A549 (cell line): Measurements from ENCODE around the gene TNC. TPM values are rescaled to one million over a fixed set of nuclear protein-coding genes. Genes with fewer than 3 reads are reported as not detected.

Experiments used
- ATAC-seq, 2 experiments: fragments of 200-7000 bp in 1 of 2; fragments of >200 bp in 1 of 2; cut with Nextera tagmentation in 1 of 2; cut with Tn5 transposase in 1 of 2; 3 replicates each; pipeline versions ENCODE4 v1.8.0 to v1.9.1; 2018 to 2020; ENCODE audit warnings: mild to moderate bottlenecking in 1 of 2, moderate library complexity in 1 of 2
- CTCF ChIA-PET: fragments of 300-600 bp; sonication (Branson Sonifier 250); formaldehyde crosslinking; extraction: SDS; loops from one replicate; lab custom pipeline; 2021; ENCODE audit warnings: antibody characterized with exemption, inconsistent platforms; lab: Yijun Ruan, JAX
- POLR2A ChIA-PET: fragments of 350-600 bp; formaldehyde crosslinking; extraction: SDS; loops from one replicate; lab custom pipeline; 2021; ENCODE audit warnings: antibody characterized with exemption, inconsistent platforms; lab: Yijun Ruan, JAX
- DNase-seq, 2 experiments: peaks; one replicate each; pipeline versions ENCODE4 v3.0.0 to v3.0.0-alpha.2; 2011 to 2016; ENCODE audit warnings: low read depth in 1 of 2, low spot score in 1 of 2
- FAIRE-seq: peaks from 2 replicates; lab custom pipeline; 2011; peaks lifted over from hg19 to GRCh38; lab: Jason Lieb, UNC
- H3K27ac ChIP-seq, 2 experiments: fragments of >200 bp; sonication (Bioruptor Twin); formaldehyde crosslinking; 3 replicates each; pipeline ENCODE4 v1.5.1; 2016 to 2017
- H3K4me1 ChIP-seq: fragments of >200 bp; sonication (Bioruptor Twin); formaldehyde crosslinking; 3 replicates; pipeline ENCODE4 v1.6.1; 2016
- H3K4me2 ChIP-seq: fragments of >200 bp; sonication (Bioruptor Twin); formaldehyde crosslinking; 3 replicates; pipeline ENCODE4 v1.6.1; 2016
- H3K4me3 ChIP-seq: fragments of >200 bp; sonication (Bioruptor Twin); formaldehyde crosslinking; 3 replicates; pipeline ENCODE4 v1.5.1; 2016
- H3K9me3 ChIP-seq: fragments of >200 bp; sonication (Bioruptor Twin); formaldehyde crosslinking; 3 replicates; pipeline ENCODE4 v1.6.1; 2016
- ATOH8 ChIP-seq: fragments of 250-450 bp; sonication (Bioruptor Pico); IDR thresholded peaks from 2 replicates; pipeline ENCODE4 v1.5.0; 2020; ENCODE audit warnings: low read depth, mild to moderate bottlenecking, moderate library complexity
- CBX8 ChIP-seq: fragments of 200-600 bp; sonication (generic); IDR thresholded peaks from 2 replicates; pipeline ENCODE4 v1.6.1; 2016
- CHD2 ChIP-seq: fragments of 150-350 bp; IDR thresholded peaks from 2 replicates; pipeline ENCODE4 v1.6.1; 2014; ENCODE audit warnings: low read length; ENCODE audit not compliant: partially characterized antibody
- CHD4 ChIP-seq: fragments of 200-600 bp; sonication (generic); IDR thresholded peaks from 2 replicates; pipeline ENCODE4 v1.6.1; 2016; ENCODE audit warnings: antibody characterized with exemption, mild to moderate bottlenecking, borderline replicate concordance
- CTCF ChIP-seq: fragments of >200 bp; sonication (Bioruptor Twin); formaldehyde crosslinking; IDR thresholded peaks from 3 replicates; pipeline ENCODE4 v1.5.1; 2016
- ELK1 ChIP-seq: fragments of 150-350 bp; IDR thresholded peaks from 2 replicates; pipeline ENCODE4 v1.6.1; 2014; ENCODE audit warnings: low read depth, mild to moderate bottlenecking, low read length
- EP300 ChIP-seq, 2 experiments: fragments of >200 bp; sonication (Bioruptor Twin); formaldehyde crosslinking; IDR thresholded peaks; 2 replicates in 1 of 2; 3 replicates in 1 of 2; pipeline ENCODE4 v1.6.1; 2016 to 2017
- ESRRA ChIP-seq: fragments of 150-350 bp; IDR thresholded peaks from 2 replicates; pipeline ENCODE4 v1.6.1; 2014; ENCODE audit warnings: mild to moderate bottlenecking, low read length, borderline replicate concordance
- FOSB ChIP-seq: fragments of 250-450 bp; sonication (Bioruptor Pico); IDR thresholded peaks from 2 replicates; pipeline ENCODE4 v1.5.0; 2020; ENCODE audit warnings: mild to moderate bottlenecking, moderate library complexity
- FOSL2 ChIP-seq, 2 experiments: fragments of 450-650 bp in 1 of 2; fragments of >200 bp in 1 of 2; sonication (Bioruptor Twin) in 1 of 2; formaldehyde crosslinking; IDR thresholded peaks; 2 replicates each; pipeline versions ENCODE4 v1.5.0 to v1.6.1; 2016 to 2020; ENCODE audit warnings: mild to moderate bottlenecking in 1 of 2, moderate library complexity in 1 of 2
- GATA3 ChIP-seq: IDR thresholded peaks from 2 replicates; pipeline ENCODE4 v1.6.1; 2012; ENCODE audit warnings: borderline replicate concordance
- HOXB13 ChIP-seq: fragments of 250-450 bp; sonication (Bioruptor Pico); IDR thresholded peaks from 2 replicates; pipeline ENCODE4 v1.5.0; 2020; ENCODE audit warnings: low read depth, mild to moderate bottlenecking, moderate library complexity
- JUNB ChIP-seq: fragments of >200 bp; sonication (Bioruptor Twin); formaldehyde crosslinking; IDR thresholded peaks from 2 replicates; pipeline ENCODE4 v1.6.1; 2016
- KDM5A ChIP-seq: fragments of 200-600 bp; sonication (generic); IDR thresholded peaks from 2 replicates; pipeline ENCODE4 v1.6.1; 2016; ENCODE audit warnings: antibody characterized with exemption, mild to moderate bottlenecking
- RAD21 ChIP-seq, 2 experiments: fragments of >200 bp in 1 of 2; sonication (Bioruptor Twin) in 1 of 2; formaldehyde crosslinking in 1 of 2; IDR thresholded peaks in 1 of 2; conservative IDR thresholded peaks in 1 of 2; 2 replicates in 1 of 2; 3 replicates in 1 of 2; pipeline ENCODE4 v1.6.1; 2012 to 2018; ENCODE audit warnings: inconsistent platforms in 1 of 2
- RNF2 ChIP-seq: fragments of 200-600 bp; sonication (generic); IDR thresholded peaks from 2 replicates; pipeline ENCODE4 v1.6.1; 2016; ENCODE audit warnings: low read depth, mild to moderate bottlenecking, antibody characterized with exemption, moderate library complexity, borderline replicate concordance
- SMC3 ChIP-seq: fragments of >200 bp; sonication (Bioruptor Twin); formaldehyde crosslinking; IDR thresholded peaks from 3 replicates; pipeline ENCODE4 v1.6.1; 2018; ENCODE audit warnings: inconsistent platforms
- SREBF2 ChIP-seq: fragments of 450-650 bp; IDR thresholded peaks from 2 replicates; pipeline ENCODE4 v1.6.1; 2014; ENCODE audit warnings: mild to moderate bottlenecking, moderate library complexity
- TFCP2L1 ChIP-seq: fragments of 250-450 bp; sonication (Bioruptor Pico); IDR thresholded peaks from 2 replicates; pipeline ENCODE4 v1.5.0; 2021; ENCODE audit warnings: mild to moderate bottlenecking
- TP53 ChIP-seq: fragments of 250-450 bp; sonication (Bioruptor Pico); IDR thresholded peaks from 2 replicates; pipeline ENCODE4 v1.5.0; 2021; ENCODE audit warnings: mild to moderate bottlenecking, moderate library complexity
- USF2 ChIP-seq: fragments of 450-650 bp; IDR thresholded peaks from 2 replicates; pipeline ENCODE4 v1.6.1; 2014; ENCODE audit warnings: antibody characterized with exemption
- ZC3H11A ChIP-seq: fragments of 450-650 bp; IDR thresholded peaks from 2 replicates; pipeline ENCODE4 v1.6.1; 2014; ENCODE audit warnings: antibody characterized with exemption, mild to moderate bottlenecking
- ZNF302 ChIP-seq: fragments of 250-450 bp; sonication (Bioruptor Pico); IDR thresholded peaks from 2 replicates; pipeline ENCODE4 v1.9.0; 2021; ENCODE audit warnings: inconsistent platforms, mild to moderate bottlenecking, moderate library complexity
- ZSCAN20 ChIP-seq: fragments of 250-450 bp; sonication (Bioruptor Pico); IDR thresholded peaks from 2 replicates; pipeline ENCODE4 v1.8.0; 2022; ENCODE audit warnings: mild to moderate bottlenecking, moderate library complexity
- WGBS: methylation state at CpG from one replicate; pipeline ENCODE4 v1.1.6; 2017; ENCODE audit errors: missing lambda C conversion rate; 5-methylcytosine and 5-hydroxymethylcytosine counted together
- polyA plus RNA-seq, 4 experiments: library from polyadenylated mRNA; depleted of rRNA in 3 of 4; stranded (reverse); fragments of >200 nt; fragmentation: RNase III in 1 of 4; extraction: RNeasy Plus Mini Kit Qiagen cat#74134 plus additional on column Dnase treatment in 1 of 4; gene quantifications; 2 replicates in 3 of 4; 3 replicates in 1 of 4; pipeline ENCODE4 v1.2.3, GENCODE V29; 2011 to 2017

The TNC gene
- polyA plus RNA-seq, 2 of the 4 experiments (the other 2 are of a cell fraction): 0.50 to 0.63 TPM

GRCh38 chr9:114990901-114991300 lies 127.1 kb downstream of the TNC start:
- DNase-seq (no peak), ATAC-seq (no peak), FAIRE-seq (no peak)
- H3K4me2 ChIP-seq: no peak overlapping the region
- H3K9me3 ChIP-seq: no peaks in the 10 kb centered on the region
- TF ChIP-seq ZSCAN20 (CRISPR knock-in tag): no peak
- TF ChIP-seq ESRRA: no peak
- TF ChIP-seq ELK1: no peak
- TF ChIP-seq GATA3: no peak
- no peak for TF ChIP-seq TFCP2L1 (CRISPR knock-in tag)
- no peak for TF ChIP-seq JUNB
- no peak for TF ChIP-seq HOXB13 (CRISPR knock-in tag)
- TF ChIP-seq SMC3: no peak
- no peak for TF ChIP-seq CTCF
- no peak for TF ChIP-seq RAD21 (conservative IDR thresholded peaks at IDR 0.05 in 1 of 2, IDR thresholded peaks at IDR 0.05 in 1 of 2)
- no peak for TF ChIP-seq FOSB (CRISPR knock-in tag)
- no peak for TF ChIP-seq EP300 (IDR thresholded peaks at IDR 0.05)
- TF ChIP-seq RNF2: no peak
- no peak for TF ChIP-seq TP53
- TF ChIP-seq ZC3H11A: no peak
- TF ChIP-seq CHD4: no peak
- no peak for TF ChIP-seq CHD2
- TF ChIP-seq SREBF2: no peak
- 0 out of 3 replicates have a peak, but pooled peaks cover 3% of the 10 kb centered on the region for H3K4me1 ChIP-seq
- H3K27ac ChIP-seq: no peak overlapping the region
- no peak overlapping the region for H3K4me3 ChIP-seq
- CTCF ChIA-PET: no interaction called here
- POLR2A ChIA-PET: no interaction called here
- WGBS: 47% methylated on average over 6 of the region's 6 CpGs

GRCh38 chr9:114989600-114990410 lies 128.2 kb downstream of the TNC start:
- WGBS: 25% methylated on average over 4 of the region's 4 CpGs
- CTCF ChIA-PET: interaction anchor here (0.6 to 1.8 kb wide), 5 partner anchors 10 to 440 kb away, joined by 3 to 5 read pairs (median 5); no protein-coding TSS in a partner anchor

More at GRCh38 chr9:114989600-114990410, 128.2 kb downstream of the TNC start:
- FAIRE-seq (no peak), DNase-seq (no peak), ATAC-seq (no peak)
- Histone ChIP-seq H3K27ac (no peak overlapping the region), H3K9me3 (no peaks in the 10 kb centered on the region), H3K4me1 (0 out of 3 replicates have a peak, but pooled peaks cover 3% of the 10 kb centered on the region), H3K4me3 (no peak overlapping the region), H3K4me2 (no peak overlapping the region)
- POLR2A ChIA-PET: no interaction called here
- TF ChIP-seq KDM5A: no peak
- no peak for TF ChIP-seq CHD2
- no peak for TF ChIP-seq ZNF302 (CRISPR knock-in tag)
- TF ChIP-seq FOSL2 (IDR thresholded peaks at IDR 0.05): no peak
- TF ChIP-seq FOSL2 (CRISPR knock-in tag; IDR thresholded peaks at IDR 0.05): no peak
- no peak for TF ChIP-seq CBX8
- no peak for TF ChIP-seq USF2
- no peak for TF ChIP-seq FOSB (CRISPR knock-in tag)
- TF ChIP-seq ATOH8 (CRISPR knock-in tag): no peak
